A549 (cell line): ENCODE data around the gene TTC28.

Source experiments
- EHMT2 ChIP-seq: fragments of 200-600 bp; sonication (generic); IDR thresholded peaks from 2 replicates; pipeline ENCODE4 v1.6.1; 2016; ENCODE audit warnings: antibody characterized with exemption, low read depth, mild to moderate bottlenecking, moderate library complexity
- FOXS1 ChIP-seq: fragments of 250-450 bp; sonication (Bioruptor Pico); IDR thresholded peaks from 2 replicates; pipeline ENCODE4 v1.5.0; 2020; ENCODE audit warnings: mild to moderate bottlenecking, moderate library complexity
- NFE2L2 ChIP-seq: fragments of 150-350 bp; conservative IDR thresholded peaks from 2 replicates; pipeline ENCODE4 v1.6.1; 2014; ENCODE audit warnings: low read length
- POLR2A ChIP-seq: IDR thresholded peaks from 2 replicates; pipeline ENCODE4 v1.6.1; 2012; ENCODE audit warnings: mild to moderate bottlenecking, low read length
- SMC3 ChIP-seq: fragments of >200 bp; sonication (Bioruptor Twin); formaldehyde crosslinking; IDR thresholded peaks from 3 replicates; pipeline ENCODE4 v1.6.1; 2018; ENCODE audit warnings: inconsistent platforms
- SREBF2 ChIP-seq: fragments of 450-650 bp; IDR thresholded peaks from 2 replicates; pipeline ENCODE4 v1.6.1; 2014; ENCODE audit warnings: mild to moderate bottlenecking, moderate library complexity
- TF ChIP-seq, protein P1 (sequence below): fragments of 450-650 bp; IDR thresholded peaks from 2 replicates; pipeline ENCODE4 v1.6.1; 2014; ENCODE audit warnings: antibody characterized with exemption

- TF ChIP-seq POLR2A (no peak), SREBF2 (no peak), NFE2L2 (no peak), FOXS1 (CRISPR knock-in tag) (no peak), EHMT2 (no peak), SMC3 (no peak)
- TF ChIP-seq, protein P1, sequence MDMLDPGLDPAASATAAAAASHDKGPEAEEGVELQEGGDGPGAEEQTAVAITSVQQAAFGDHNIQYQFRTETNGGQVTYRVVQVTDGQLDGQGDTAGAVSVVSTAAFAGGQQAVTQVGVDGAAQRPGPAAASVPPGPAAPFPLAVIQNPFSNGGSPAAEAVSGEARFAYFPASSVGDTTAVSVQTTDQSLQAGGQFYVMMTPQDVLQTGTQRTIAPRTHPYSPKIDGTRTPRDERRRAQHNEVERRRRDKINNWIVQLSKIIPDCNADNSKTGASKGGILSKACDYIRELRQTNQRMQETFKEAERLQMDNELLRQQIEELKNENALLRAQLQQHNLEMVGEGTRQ: no peak
These were observed 48.4 kb upstream of the TTC28 start for GRCh38 chr22:28728002-28728401.
